ENCODE measurements around the gene ARG1. TPM values are rescaled to one million over a fixed set of nuclear protein-coding genes. Genes with fewer than 3 reads are reported as not detected.

ARG1 gene
- total RNA-seq, 2 experiments from 2014 or later, result not detected

GRCh38 chr6:131547488-131547887, 25.5 kb upstream of the ARG1 start:
- CTCF ChIA-PET (ENCODE audit: unreplicated experiment), result interaction anchor here (1.0 kb wide), 1 partner anchor 676 kb away, joined by 3 read pairs; no protein-coding TSS in a partner anchor
- intact Hi-C loops (cut with micrococcal nuclease; ENCODE audit: unreplicated experiment), result no loop called here

GRCh38 chr6:131548441-131548840, 24.6 kb upstream of the ARG1 start:
- Histone ChIP-seq H3K79me2 (ENCODE audit: insufficient read depth, low read depth, low read length) (no peaks in the 10 kb centered on the region), H4K20me1 (ENCODE audit: insufficient read depth, low read length) (no peaks in the 10 kb centered on the region), H3K36me3 (ENCODE audit: insufficient read depth, low read length) (no peaks in the 10 kb centered on the region), H3K9me2 (ENCODE audit: insufficient read depth, low read length) (no peaks in the 10 kb centered on the region), H3K4me1 (ENCODE audit: insufficient read depth, low read length, poor library complexity, severe bottlenecking) (no peaks in the 10 kb centered on the region), H2AFZ (ENCODE audit: low read length) (no peak overlapping the region), H3K4me3 (ENCODE audit: low read depth, low read length, poor library complexity, severe bottlenecking) (no peak overlapping the region), H3K9me3 (ENCODE audit: low read length) (no peaks in the 10 kb centered on the region), H3K27ac (ENCODE audit: low read depth, low read length, poor library complexity, severe bottlenecking) (no peak overlapping the region), H3K4me2 (ENCODE audit: low read length) (no peak overlapping the region)
- ChIA-PET POLR2A (interaction anchor here (1.2 kb wide), 1 partner anchor 13 kb away, joined by 4 read pairs; no protein-coding TSS in a partner anchor), CTCF (ENCODE audit: unreplicated experiment) (interaction anchor here (0.5 to 1.0 kb wide), 4 partner anchors 80 to 1529 kb away, joined by 3 to 8 read pairs (median 4); partner anchors contain the start of gene MED23)
- DNase-seq (ENCODE audit: low spot score), result no peak
- intact Hi-C loops (cut with micrococcal nuclease; ENCODE audit: unreplicated experiment), result no loop called here
- BruUV-seq (replicated peaks), result no TSS peak
- TF ChIP-seq CTCF (conservative IDR thresholded peaks at IDR 0.05; ENCODE audit: low read length), result no peak
- no peak for TF ChIP-seq EZH2phosphoT487 (IDR thresholded peaks at IDR 0.05; ENCODE audit: borderline replicate concordance, low read depth, low read length)

More at GRCh38 chr6:131547488-131547887, 25.5 kb upstream of the ARG1 start:
- POLR2A ChIA-PET, result no interaction called here
- H3K4me2 ChIP-seq (ENCODE audit: low read length), result no peak overlapping the region
- H3K27ac ChIP-seq (ENCODE audit: low read depth, low read length, poor library complexity, severe bottlenecking), result no peak overlapping the region
- no peaks in the 10 kb centered on the region for H3K9me2 ChIP-seq (ENCODE audit: insufficient read depth, low read length)
- H4K20me1 ChIP-seq (ENCODE audit: insufficient read depth, low read length), result no peaks in the 10 kb centered on the region
- no peaks in the 10 kb centered on the region for H3K4me1 ChIP-seq (ENCODE audit: insufficient read depth, low read length, poor library complexity, severe bottlenecking)
- TF ChIP-seq CTCF (conservative IDR thresholded peaks at IDR 0.05; ENCODE audit: low read length) (no peak), EZH2phosphoT487 (IDR thresholded peaks at IDR 0.05; ENCODE audit: borderline replicate concordance, low read depth, low read length) (no peak)
- H3K9me3 ChIP-seq (ENCODE audit: low read length), result no peaks in the 10 kb centered on the region
- DNase-seq (ENCODE audit: low spot score), result no peak
- no peak overlapping the region for H2AFZ ChIP-seq (ENCODE audit: low read length)
- no peaks in the 10 kb centered on the region for H3K79me2 ChIP-seq (ENCODE audit: insufficient read depth, low read depth, low read length)
- no peaks in the 10 kb centered on the region for H3K36me3 ChIP-seq (ENCODE audit: insufficient read depth, low read length)
- no peak overlapping the region for H3K4me3 ChIP-seq (ENCODE audit: low read depth, low read length, poor library complexity, severe bottlenecking)
- BruUV-seq (replicated peaks), result no TSS peak

DNA sequence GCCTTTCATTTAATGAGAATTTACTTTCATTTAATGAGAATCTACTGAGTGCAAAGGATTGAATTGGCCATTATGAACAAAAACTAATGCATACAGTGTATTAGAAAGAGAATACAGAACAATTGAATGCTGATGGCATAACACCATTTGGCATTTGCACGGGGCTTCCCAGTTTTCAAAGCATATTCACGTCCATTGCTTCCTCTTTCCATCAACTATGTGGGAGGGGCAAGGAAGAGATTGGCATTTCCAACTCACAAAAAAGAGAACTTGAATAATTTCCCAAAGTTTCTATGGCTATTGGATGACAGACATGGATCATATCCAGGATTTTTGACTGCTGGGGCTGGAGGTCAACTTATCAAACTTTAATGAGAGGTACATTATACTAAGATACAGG, 23.2 kb upstream of the ARG1 start:
- Histone ChIP-seq H3K36me3 (ENCODE audit: insufficient read depth, low read length) (no peaks in the 10 kb centered on the region), H4K20me1 (ENCODE audit: insufficient read depth, low read length) (no peaks in the 10 kb centered on the region), H3K79me2 (ENCODE audit: insufficient read depth, low read depth, low read length) (no peaks in the 10 kb centered on the region), H2AFZ (ENCODE audit: low read length) (no peak overlapping the region), H3K9me2 (ENCODE audit: insufficient read depth, low read length) (no peaks in the 10 kb centered on the region), H3K4me3 (ENCODE audit: low read depth, low read length, poor library complexity, severe bottlenecking) (no peak overlapping the region), H3K4me2 (ENCODE audit: low read length) (no peak overlapping the region), H3K4me1 (ENCODE audit: insufficient read depth, low read length, poor library complexity, severe bottlenecking) (no peaks in the 10 kb centered on the region), H3K27ac (ENCODE audit: low read depth, low read length, poor library complexity, severe bottlenecking) (no peak overlapping the region), H3K9me3 (ENCODE audit: low read length) (no peaks in the 10 kb centered on the region)
- ChIA-PET POLR2A (interaction anchor here (1.6 kb wide), 1 partner anchor 26 kb away, joined by 7 read pairs; no protein-coding TSS in a partner anchor), CTCF (ENCODE audit: unreplicated experiment) (no interaction called here)
- intact Hi-C loops (cut with micrococcal nuclease; ENCODE audit: unreplicated experiment), result no loop called here
- no peak for TF ChIP-seq CTCF (conservative IDR thresholded peaks at IDR 0.05; ENCODE audit: low read length)
- TF ChIP-seq EZH2phosphoT487 (IDR thresholded peaks at IDR 0.05; ENCODE audit: borderline replicate concordance, low read depth, low read length), result no peak
- no TSS peak for BruUV-seq (replicated peaks)
- DNase-seq (ENCODE audit: low spot score), result no peak
